VCaP (cell line): ENCODE data around the gene TRMO.

Experiments used
- H3K27ac ChIP-seq: fragments of 450-650 bp; 2 replicates; pipeline ENCODE4 v1.5.1; 2017
- CTCF ChIP-seq: fragments of 450-650 bp; conservative IDR thresholded peaks from 2 replicates; pipeline ENCODE4 v1.5.1; 2017; ENCODE audit warnings: mild to moderate bottlenecking, moderate library complexity

Gene TRMO

GRCh38 chr9:97889941-97890887, 32.1 kb downstream of the TRMO start:
- H3K27ac ChIP-seq, result no peak overlapping the region
- TF ChIP-seq CTCF, result peak; percentile 51

GRCh38 chr9:97880336-97880735, 42.0 kb downstream of the TRMO start:
- no peak for TF ChIP-seq CTCF
- H3K27ac ChIP-seq, result no peak overlapping the region

GRCh38 chr9:97876061-97876460, 46.2 kb downstream of the TRMO start:
- no peak overlapping the region for H3K27ac ChIP-seq

GRCh38 chr9:97875111-97875510, 47.2 kb downstream of the TRMO start:
- no peak overlapping the region for H3K27ac ChIP-seq
- no peak for TF ChIP-seq CTCF

More at GRCh38 chr9:97876061-97876460, 46.2 kb downstream of the TRMO start:
- no peak for TF ChIP-seq CTCF

GRCh38 chr9:97874624-97875023, 47.7 kb downstream of the TRMO start:
- TF ChIP-seq CTCF, result no peak
- no peak overlapping the region for H3K27ac ChIP-seq

GRCh38 chr9:97873882-97874281, 48.4 kb downstream of the TRMO start:
- H3K27ac ChIP-seq, result no peak overlapping the region
- TF ChIP-seq CTCF, result no peak

GRCh38 chr9:97873425-97873824, 48.9 kb downstream of the TRMO start:
- H3K27ac ChIP-seq, result no peak overlapping the region
- no peak for TF ChIP-seq CTCF
